Ascending aorta (tissue), 2 donors: ENCODE results near the gene GNAQ. TPM values are rescaled to one million over a fixed set of nuclear protein-coding genes. Genes with fewer than 3 reads are reported as not detected.

ENCODE experiments used
- DNase-seq, 2 donors: peaks; one replicate each; pipeline ENCODE4 v3.0.0-alpha.2; 2019; ENCODE audit warnings: low spot score in 2 of 2
- H3K27ac ChIP-seq, 2 donors: fragments of 200-600 bp; sonication (generic); one replicate each; pipeline ENCODE4 v1.5.1; 2016 to 2017; ENCODE audit warnings: mild to moderate bottlenecking in 1 of 2
- H3K27me3 ChIP-seq: fragments of 200-600 bp; sonication (generic); one replicate; pipeline ENCODE4 v1.5.1; 2017
- H3K36me3 ChIP-seq, 2 donors: fragments of 200-600 bp; sonication (generic); one replicate each; pipeline ENCODE4 v1.5.1; 2016
- H3K4me1 ChIP-seq, 2 donors: fragments of 200-600 bp; sonication (generic); one replicate each; pipeline ENCODE4 v1.5.1; 2016 to 2017; ENCODE audit warnings: mild to moderate bottlenecking in 1 of 2
- H3K4me3 ChIP-seq, 2 donors: fragments of 200-600 bp; sonication (generic); one replicate each; pipeline ENCODE4 v1.5.1; 2016 to 2017; ENCODE audit warnings: mild to moderate bottlenecking in 1 of 2
- H3K9me3 ChIP-seq, 2 donors: fragments of 200-600 bp; sonication (generic); one replicate each; pipeline ENCODE4 v1.5.1; 2016
- CTCF ChIP-seq, 3 experiments: fragments of 200-600 bp in 2 of 3; fragments of 450-650 bp in 1 of 3; sonication (generic) in 2 of 3; IDR thresholded peaks; one replicate each; pipeline ENCODE4 v1.5.1; 2016 to 2019; ENCODE audit warnings: antibody characterized with exemption in 3 of 3, mild to moderate bottlenecking in 1 of 3, moderate library complexity in 1 of 3
- intact Hi-C: fragments of 100-400 bp; cut with DNase I; formaldehyde crosslinking; loops from one replicate; pipeline ENCODE4 v1.15.1; 2023
- total RNA-seq: library from RNA; depleted of rRNA; stranded (reverse); fragments of >200 nt; gene quantifications from one replicate; pipeline ENCODE4 v1.1.0, GENCODE V29; 2016

GNAQ gene
- total RNA-seq, 1 donor from 2014 or later: 29.2 TPM

- Histone ChIP-seq H3K27me3 (no peaks in the 10 kb centered on the region), H3K36me3 (no peaks in the 10 kb centered on the region), H3K27ac (no peak overlapping the region), H3K9me3 (no peaks in the 10 kb centered on the region), H3K4me3 (no peak overlapping the region), H3K4me1 (no peaks in the 10 kb centered on the region)
- DNase-seq: no peak
- intact Hi-C loops: no loop called here
- TF ChIP-seq CTCF (IDR thresholded peaks at IDR 0.05): no peak
Observed at GRCh38 chr9:78047106-78047505, 15.5 kb upstream of the GNAQ start.

- intact Hi-C loops: no loop called here
- Histone ChIP-seq H3K27ac (no peak overlapping the region), H3K36me3 (no peaks in the 10 kb centered on the region), H3K4me3 (no peak overlapping the region), H3K9me3 (no peaks in the 10 kb centered on the region), H3K4me1 (no peaks in the 10 kb centered on the region), H3K27me3 (no peaks in the 10 kb centered on the region)
- DNase-seq: no peak
- no peak for TF ChIP-seq CTCF (IDR thresholded peaks at IDR 0.05)
Observed at GRCh38 chr9:78046112-78046511, 14.5 kb upstream of the GNAQ start.

GRCh38 chr9:78044886-78045285, 13.3 kb upstream of the GNAQ start:
- H3K9me3 ChIP-seq: no peaks in the 10 kb centered on the region
- intact Hi-C loops: no loop called here
- no peak overlapping the region for H3K27ac ChIP-seq
- H3K4me1 ChIP-seq: no peaks in the 10 kb centered on the region
- H3K36me3 ChIP-seq: no peaks in the 10 kb centered on the region
- no peak for DNase-seq
- no peak overlapping the region for H3K4me3 ChIP-seq
- TF ChIP-seq CTCF (IDR thresholded peaks at IDR 0.05): no peak
- no peaks in the 10 kb centered on the region for H3K27me3 ChIP-seq

- Histone ChIP-seq H3K4me3 (no peak overlapping the region), H3K9me3 (no peaks in the 10 kb centered on the region), H3K27ac (no peak overlapping the region), H3K4me1 (no peaks in the 10 kb centered on the region), H3K27me3 (no peaks in the 10 kb centered on the region), H3K36me3 (no peaks in the 10 kb centered on the region)
- TF ChIP-seq CTCF (IDR thresholded peaks at IDR 0.05): no peak
- no peak for DNase-seq
- intact Hi-C loops: no loop called here
Observed at GRCh38 chr9:78044189-78044588, 12.6 kb upstream of the GNAQ start.

- no peaks in the 10 kb centered on the region for H3K36me3 ChIP-seq
- H3K27ac ChIP-seq: no peak overlapping the region
- no peaks in the 10 kb centered on the region for H3K4me1 ChIP-seq
- intact Hi-C loops: no loop called here
- TF ChIP-seq CTCF (IDR thresholded peaks at IDR 0.05): no peak
- H3K4me3 ChIP-seq: no peak overlapping the region
- DNase-seq: no peak
- no peaks in the 10 kb centered on the region for H3K27me3 ChIP-seq
- no peaks in the 10 kb centered on the region for H3K9me3 ChIP-seq
Observed at GRCh38 chr9:78041971-78042370, 10.4 kb upstream of the GNAQ start.

GRCh38 chr9:78040726-78041125, 9.1 kb upstream of the GNAQ start:
- Histone ChIP-seq H3K36me3 (no peaks in the 10 kb centered on the region), H3K4me1 (no peaks in the 10 kb centered on the region), H3K27ac (no peak overlapping the region), H3K4me3 (no peak overlapping the region), H3K9me3 (no peaks in the 10 kb centered on the region), H3K27me3 (no peaks in the 10 kb centered on the region)
- TF ChIP-seq CTCF (IDR thresholded peaks at IDR 0.05): no peak
- intact Hi-C loops: no loop called here
- no peak for DNase-seq
